ENCODE measurements around the gene TOLLIP.

DNA sequence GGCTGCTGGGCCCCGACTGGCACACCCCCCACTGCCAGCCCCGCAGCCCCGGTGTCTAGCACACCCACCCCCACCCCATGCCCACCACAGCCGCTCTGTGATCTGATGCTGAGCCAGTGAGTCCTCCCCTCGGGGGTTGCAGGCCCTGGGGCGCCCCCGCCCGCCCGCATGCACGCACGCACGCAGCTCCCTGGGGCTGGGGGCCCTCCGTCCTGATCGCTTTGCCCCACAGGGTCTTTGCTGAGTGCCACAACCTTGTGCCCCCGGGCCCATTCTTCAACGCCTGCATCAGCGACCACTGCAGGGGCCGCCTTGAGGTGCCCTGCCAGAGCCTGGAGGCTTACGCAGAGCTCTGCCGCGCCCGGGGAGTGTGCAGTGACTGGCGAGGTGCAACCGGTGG lies 54.3 kb downstream of the TOLLIP start:
- TF ChIP-seq, protein P1, sequence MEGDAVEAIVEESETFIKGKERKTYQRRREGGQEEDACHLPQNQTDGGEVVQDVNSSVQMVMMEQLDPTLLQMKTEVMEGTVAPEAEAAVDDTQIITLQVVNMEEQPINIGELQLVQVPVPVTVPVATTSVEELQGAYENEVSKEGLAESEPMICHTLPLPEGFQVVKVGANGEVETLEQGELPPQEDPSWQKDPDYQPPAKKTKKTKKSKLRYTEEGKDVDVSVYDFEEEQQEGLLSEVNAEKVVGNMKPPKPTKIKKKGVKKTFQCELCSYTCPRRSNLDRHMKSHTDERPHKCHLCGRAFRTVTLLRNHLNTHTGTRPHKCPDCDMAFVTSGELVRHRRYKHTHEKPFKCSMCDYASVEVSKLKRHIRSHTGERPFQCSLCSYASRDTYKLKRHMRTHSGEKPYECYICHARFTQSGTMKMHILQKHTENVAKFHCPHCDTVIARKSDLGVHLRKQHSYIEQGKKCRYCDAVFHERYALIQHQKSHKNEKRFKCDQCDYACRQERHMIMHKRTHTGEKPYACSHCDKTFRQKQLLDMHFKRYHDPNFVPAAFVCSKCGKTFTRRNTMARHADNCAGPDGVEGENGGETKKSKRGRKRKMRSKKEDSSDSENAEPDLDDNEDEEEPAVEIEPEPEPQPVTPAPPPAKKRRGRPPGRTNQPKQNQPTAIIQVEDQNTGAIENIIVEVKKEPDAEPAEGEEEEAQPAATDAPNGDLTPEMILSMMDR (IDR thresholded peaks at IDR 0.05) = no peak
- TF ChIP-seq POLR2A (IDR thresholded peaks at IDR 0.05) (no peak), EP300 (IDR thresholded peaks at IDR 0.05) (no peak)

Measured in tibial nerve (tissue), 4 donors.